Right ventricle myocardium superior (tissue), 1 donor: Measurements from ENCODE around the gene RAD23A. TPM values are rescaled to one million over a fixed set of nuclear protein-coding genes. Genes with fewer than 3 reads are reported as not detected.
"Not testable (repeated sequence)": the region's sequence is repeated elsewhere in the genome, so short reads cannot be mapped to it uniquely, and the experiment has no call there.

ENCODE experiments used
- ATAC-seq: fragments of 200-7000 bp; cut with Tn5 transposase; one replicate; pipeline ENCODE4 v1.9.1; 2020; ENCODE audit warnings: mild to moderate bottlenecking; ENCODE audit not compliant: poor library complexity
- DNase-seq: peaks from one replicate; pipeline ENCODE4 v3.0.0-alpha.2; 2020
- intact Hi-C: fragments of 100-400 bp; cut with DNase I; formaldehyde crosslinking; loops from one replicate; pipeline ENCODE4 v1.11.2; 2022
- total RNA-seq: library from RNA; stranded (reverse); fragmentation: NEBNext Ultra II Directional; extraction: Animal tissue kit (Norgen Biotek cat#: 25700); gene quantifications from one replicate; pipeline ENCODE4 v1.2.1, GENCODE V29; 2021
- donor health status: DM: no; HTN: yes; CAD: no; lungs with severe emphysema.

The RAD23A gene
- total RNA-seq, 1 donor from 2014 or later = 174 TPM

GRCh38 chr19:12974301-12975220 lies 28.9 kb downstream of the RAD23A start:
- no peak for ATAC-seq
- DNase-seq = no peak
- intact Hi-C loops = loop anchor here (5.0 kb wide), 1 partner anchor 288 kb away; no protein-coding TSS in a partner anchor

- intact Hi-C loops = loop anchor here (5.0 kb wide), 1 partner anchor 287 kb away; no protein-coding TSS in a partner anchor
- ATAC-seq (no peak), DNase-seq (no peak)
Measured at GRCh38 chr19:12975221-12975741, 29.6 kb downstream of the RAD23A start.

- not testable (repeated sequence) for ATAC-seq, DNase-seq
- intact Hi-C loops = loop anchor here (5.0 kb wide), 1 partner anchor 286 kb away; no protein-coding TSS in a partner anchor
Measured at GRCh38 chr19:12976109-12976508, 30.4 kb downstream of the RAD23A start.

- DNase-seq (no peak), ATAC-seq (no peak)
- intact Hi-C loops = loop anchor here (5.0 kb wide), 1 partner anchor 282 kb away; no protein-coding TSS in a partner anchor
Measured at GRCh38 chr19:12979974-12980373, 34.3 kb downstream of the RAD23A start.

GRCh38 chr19:12982648-12983047 lies 37.0 kb downstream of the RAD23A start:
- intact Hi-C loops = loop anchor here (2.0 kb wide), 1 partner anchor 112 kb away; no protein-coding TSS in a partner anchor
- ATAC-seq = no peak
- no peak for DNase-seq

GRCh38 chr19:12983091-12983490 lies 37.4 kb downstream of the RAD23A start:
- ATAC-seq (no peak), DNase-seq (no peak)
- intact Hi-C loops = loop anchor here (2.0 kb wide), 1 partner anchor 112 kb away; no protein-coding TSS in a partner anchor

GRCh38 chr19:12983542-12984142 lies 38.0 kb downstream of the RAD23A start:
- ATAC-seq = peak; percentile 86
- peak; percentile 89 for DNase-seq
- intact Hi-C loops = loop anchor here (2.0 kb wide), 1 partner anchor 111 kb away; no protein-coding TSS in a partner anchor

GRCh38 chr19:12984143-12984627 lies 38.5 kb downstream of the RAD23A start:
- no peak for ATAC-seq
- intact Hi-C loops = no loop called here
- DNase-seq = no peak

GRCh38 chr19:12984683-12985048 lies 39.0 kb downstream of the RAD23A start:
- ATAC-seq (peak; percentile 12), DNase-seq (no peak)
- intact Hi-C loops = no loop called here

GRCh38 chr19:12985049-12985776 lies 39.6 kb downstream of the RAD23A start:
- ATAC-seq = peak; percentile 60
- peak; percentile 77 for DNase-seq
- intact Hi-C loops = no loop called here

- intact Hi-C loops = no loop called here
- DNase-seq = no peak
- no peak for ATAC-seq
Measured at GRCh38 chr19:12986726-12987125, 41.1 kb downstream of the RAD23A start.

- no peak for ATAC-seq
- no peak for DNase-seq
- intact Hi-C loops = no loop called here
Measured at GRCh38 chr19:12987190-12987589, 41.5 kb downstream of the RAD23A start.

- ATAC-seq (no peak), DNase-seq (no peak)
- intact Hi-C loops = no loop called here
Measured at GRCh38 chr19:12987781-12988180, 42.1 kb downstream of the RAD23A start.

- DNase-seq (no peak), ATAC-seq (no peak)
- intact Hi-C loops = loop anchor here (5.0 kb wide), 2 partner anchors 37 to 67 kb away; no protein-coding TSS in a partner anchor
Measured at GRCh38 chr19:12990431-12990830, 44.8 kb downstream of the RAD23A start.

- DNase-seq = no peak
- intact Hi-C loops = loop anchor here (5.0 kb wide), 2 partner anchors 36 to 66 kb away; no protein-coding TSS in a partner anchor
- ATAC-seq = no peak
Measured at GRCh38 chr19:12990853-12991252, 45.2 kb downstream of the RAD23A start.

- no peak for ATAC-seq
- DNase-seq = no peak
- intact Hi-C loops = loop anchor here (5.0 kb wide), 2 partner anchors 36 to 66 kb away; no protein-coding TSS in a partner anchor
Measured at GRCh38 chr19:12991296-12991695, 45.6 kb downstream of the RAD23A start.

- ATAC-seq (no peak), DNase-seq (no peak)
- intact Hi-C loops = loop anchor here (5.0 kb wide), 2 partner anchors 35 to 65 kb away; no protein-coding TSS in a partner anchor
Measured at GRCh38 chr19:12992729-12993128, 47.1 kb downstream of the RAD23A start.

GRCh38 chr19:12993562-12993961 lies 47.9 kb downstream of the RAD23A start:
- DNase-seq (no peak), ATAC-seq (no peak)
- intact Hi-C loops = loop anchor here (5.0 kb wide), 2 partner anchors 34 to 64 kb away; no protein-coding TSS in a partner anchor
